Esophagus squamous epithelium (tissue), 5 donors: ENCODE data around the gene ASPHD2. TPM values are rescaled to one million over a fixed set of nuclear protein-coding genes. Genes with fewer than 3 reads are reported as not detected.

Source experiments
- DNase-seq: peaks from one replicate; lab custom pipeline; 2025; lab: John Stamatoyannopoulos, UW
- H3K27ac ChIP-seq, 4 donors: fragments of 200-600 bp; sonication (generic); one replicate each; pipeline ENCODE4 v1.5.1; 2016 to 2019; ENCODE audit warnings: mild to moderate bottlenecking in 1 of 4
- H3K27me3 ChIP-seq, 4 donors: fragments of 200-600 bp; sonication (generic); 1 replicate in 3 of 4; 2 replicates in 1 of 4; pipeline versions ENCODE4 v1.5.1 to v1.6.0; 2017 to 2021; ENCODE audit warnings: antibody characterized with exemption in 1 of 4
- H3K36me3 ChIP-seq, 3 donors: fragments of 200-600 bp; sonication (generic); one replicate each; pipeline ENCODE4 v1.5.1; 2016 to 2019
- H3K4me1 ChIP-seq, 3 donors: fragments of 200-600 bp; sonication (generic); one replicate each; pipeline ENCODE4 v1.5.1; 2017 to 2019
- H3K4me3 ChIP-seq, 4 donors: fragments of 200-600 bp; sonication (generic); 1 replicate in 3 of 4; 2 replicates in 1 of 4; pipeline ENCODE4 v1.5.1; 2016 to 2019; ENCODE audit warnings: mild to moderate bottlenecking in 2 of 4, moderate library complexity in 1 of 4
- H3K9me3 ChIP-seq, 3 donors: fragments of 200-600 bp; sonication (generic); one replicate each; pipeline ENCODE4 v1.5.1; 2016 to 2019
- CTCF ChIP-seq, 6 experiments: fragments of 450-650 bp in 4 of 6; fragments of 200-600 bp in 2 of 6; sonication (generic) in 2 of 6; IDR thresholded peaks; one replicate each; pipeline ENCODE4 v1.5.1; 2016 to 2019; ENCODE audit warnings: antibody characterized with exemption in 6 of 6, mild to moderate bottlenecking in 4 of 6, moderate library complexity in 4 of 6
- POLR2A ChIP-seq, 4 donors: fragments of 450-650 bp; IDR thresholded peaks; one replicate each; pipeline ENCODE4 v1.6.1; 2017; ENCODE audit warnings: antibody characterized with exemption in 4 of 4, mild to moderate bottlenecking in 4 of 4, moderate library complexity in 3 of 4
- WGBS, 2 donors: methylation state at CpG; one replicate each; pipeline ENCODE4 v1.1.5; 2018; 5-methylcytosine and 5-hydroxymethylcytosine counted together
- intact Hi-C: fragments of 100-400 bp; cut with DNase I; formaldehyde crosslinking; loops from one replicate; pipeline ENCODE4 v1.15.0; 2022
- small RNA-seq, 4 donors: library from RNA; depleted of rRNA; stranded (forward); fragments of <200 nt; gene quantifications; one replicate each; pipeline ENCODE3, GENCODE V24; 2016
- total RNA-seq, 4 donors: library from RNA; depleted of rRNA; stranded (reverse); fragments of >200 nt; gene quantifications; one replicate each; pipeline ENCODE4 v1.1.0, GENCODE V29; 2016
- donor health status: DM: yes; HTN: yes; CAD: no.

ASPHD2 gene
- total RNA-seq, 4 donors from 2014 or later = 1.3 to 2.1 (median 2.0) TPM

- no peak for TF ChIP-seq POLR2A (IDR thresholded peaks at IDR 0.05)
- Histone ChIP-seq H3K27me3 (no peaks in the 10 kb centered on the region), H3K9me3 (no peaks in the 10 kb centered on the region), H3K36me3 (peaks cover 5 to 62% (median 33%) of the 10 kb centered on the region in 3 donors), H3K4me3 (no peak overlapping the region), H3K27ac (no peak overlapping the region), H3K4me1 (peaks cover 4 to 42% (median 13%) of the 10 kb centered on the region in 3 donors)
- intact Hi-C loops = no loop called here
- no peak for DNase-seq
- WGBS, 2 donors = 37 to 52% methylated on average over 3 of the region's 3 CpGs
Measured at GRCh38 chr22:26487996-26488395, 58.9 kb downstream of the ASPHD2 start.

- peaks cover 16 to 77% (median 45%) of the 10 kb centered on the region in 3 donors for H3K36me3 ChIP-seq
- intact Hi-C loops = no loop called here
Measured at GRCh38 chr22:26489447-26490036, 60.5 kb downstream of the ASPHD2 start.

GRCh38 chr22:26492220-26492619 is 63.2 kb downstream of the ASPHD2 start:
- Histone ChIP-seq H3K36me3 (peaks cover 31 to 100% (median 66%) of the 10 kb centered on the region in 3 donors), H3K27ac (peak overlapping the region in 3 of 4 donors; percentile 78 to 86 (median 86)), H3K9me3 (no peaks in the 10 kb centered on the region), H3K27me3 (no peaks in the 10 kb centered on the region), H3K4me3 (no peak overlapping the region), H3K4me1 (peaks cover 0 to 27% (median 5%) of the 10 kb centered on the region in 3 donors)
- intact Hi-C loops = no loop called here
- TF ChIP-seq CTCF (IDR thresholded peaks at IDR 0.05) (no peak), POLR2A (IDR thresholded peaks at IDR 0.05) (no peak)
- no peak for DNase-seq
- 55 to 86% methylated on average over 2 to 9 of the region's 9 CpGs for WGBS, 2 donors

More at GRCh38 chr22:26489447-26490036, 60.5 kb downstream of the ASPHD2 start:
- no peak for DNase-seq
- 72% methylated on average over 4 of the region's 4 CpGs for WGBS, 2 donors
- peaks cover 0 to 47% (median 14%) of the 10 kb centered on the region in 3 donors for H3K4me1 ChIP-seq
- no peak overlapping the region for H3K4me3 ChIP-seq
- no peak overlapping the region for H3K27ac ChIP-seq
- H3K27me3 ChIP-seq = no peaks in the 10 kb centered on the region
- TF ChIP-seq CTCF (IDR thresholded peaks at IDR 0.05) (no peak), POLR2A (IDR thresholded peaks at IDR 0.05) (no peak)
- no peaks in the 10 kb centered on the region for H3K9me3 ChIP-seq

- Histone ChIP-seq H3K4me3 (no peak overlapping the region), H3K36me3 (peaks cover 33 to 100% (median 70%) of the 10 kb centered on the region in 3 donors), H3K27me3 (no peaks in the 10 kb centered on the region), H3K27ac (peak overlapping the region in 3 of 4 donors; percentile 78 to 86 (median 86)), H3K4me1 (peaks cover 0 to 27% (median 5%) of the 10 kb centered on the region in 3 donors), H3K9me3 (no peaks in the 10 kb centered on the region)
- DNase-seq = no peak
- intact Hi-C loops = no loop called here
- TF ChIP-seq POLR2A (IDR thresholded peaks at IDR 0.05) (no peak), CTCF (IDR thresholded peaks at IDR 0.05) (no peak)
Measured at GRCh38 chr22:26494506-26494905, 65.4 kb downstream of the ASPHD2 start.

Small RNA genes within 50 kb of the gene (small RNA-seq; reads per million reads assigned to genes)
- 0 reads per million in 4 donors for gene RNA5SP495

Other genes with a start within 250 kb of the ASPHD2 start
- 10 to 100 TPM; 21.9 to 28.5 (median 24.5) TPM for gene HPS4, start 54.5 kb downstream of the ASPHD2 start, total RNA-seq
- gene SRRD, start 54.6 kb downstream of the ASPHD2 start, total RNA-seq = 10 to 100 TPM; 11.4 to 27.3 (median 13.6) TPM
- 10 to 100 TPM; 21.6 to 27.1 (median 25.8) TPM for gene TFIP11, start 83.2 kb downstream of the ASPHD2 start, total RNA-seq
- gene TPST2, start 160.9 kb downstream of the ASPHD2 start, total RNA-seq = 10 to 100 TPM; 27.2 to 40.6 (median 32.5) TPM
- gene CRYBB1, start 188.8 kb downstream of the ASPHD2 start, total RNA-seq = under 1 TPM in 1 of 4 donors, not detected in 3; 0.95 TPM
- gene CRYBA4, start 192.7 kb downstream of the ASPHD2 start, total RNA-seq = not detected
- gene MIAT, start 228.3 kb downstream of the ASPHD2 start, total RNA-seq = 1 to 10 TPM in 2 of 4 donors, under 1 TPM in 2; 0.50 to 2.4 (median 1.4) TPM